HuH-7 (cell line): Measurements from ENCODE around the gene C19orf67.

Experiments
- DNase-seq: peaks from one replicate; pipeline ENCODE4 v3.0.0; 2011; ENCODE audit warnings: low spot score

The C19orf67 gene

GRCh38 chr19:14107581-14108461, 22.2 kb upstream of the C19orf67 start:
- no peak for DNase-seq

- DNase-seq = no peak
These were observed 21.3 kb upstream of the C19orf67 start for GRCh38 chr19:14106840-14107239.

- DNase-seq = no peak
These were observed 20.1 kb upstream of the C19orf67 start for GRCh38 chr19:14105680-14106079.

- DNase-seq = no peak
These were observed 17.7 kb upstream of the C19orf67 start for GRCh38 chr19:14103310-14103709.

- DNase-seq = no peak
These were observed 17.2 kb upstream of the C19orf67 start for GRCh38 chr19:14102756-14103155.

GRCh38 chr19:14102102-14102696, 16.6 kb upstream of the C19orf67 start:
- DNase-seq = no peak

GRCh38 chr19:14101003-14101545, 15.5 kb upstream of the C19orf67 start:
- no peak for DNase-seq

- no peak for DNase-seq
These were observed 12.1 kb upstream of the C19orf67 start for GRCh38 chr19:14097532-14098151.

- DNase-seq = no peak
These were observed 10.8 kb upstream of the C19orf67 start for GRCh38 chr19:14096272-14096992.

GRCh38 chr19:14094854-14095253, 9.3 kb upstream of the C19orf67 start:
- DNase-seq = no peak

GRCh38 chr19:14093117-14093823, 7.7 kb upstream of the C19orf67 start:
- no peak for DNase-seq

- DNase-seq = no peak
These were observed 6.4 kb upstream of the C19orf67 start for GRCh38 chr19:14091813-14092462.

- peak; percentile 76 for DNase-seq
These were observed 5.7 kb upstream of the C19orf67 start for GRCh38 chr19:14091081-14091812.

- DNase-seq = peak; percentile 66
These were observed 5.0 kb upstream of the C19orf67 start, which contains the start of gene SAMD1 for GRCh38 chr19:14090509-14091080. Gene SAMD1 (minus strand): TSS chr19:14090751.

- DNase-seq = peak; percentile 44
These were observed 4.3 kb upstream of the C19orf67 start for GRCh38 chr19:14089662-14090508.

GRCh38 chr19:14089412-14089661, 3.8 kb upstream of the C19orf67 start:
- DNase-seq = no peak

GRCh38 chr19:14088634-14089411, 3.2 kb upstream of the C19orf67 start:
- no peak for DNase-seq

- no peak for DNase-seq
These were observed 515 bp upstream of the C19orf67 start for GRCh38 chr19:14086098-14086497.

GRCh38 chr19:14082675-14082960, 3.0 kb downstream of the C19orf67 start:
- no peak for DNase-seq
